NT2/D1 (cell line): ENCODE data around the gene SRGAP3.

Experiments used
- SUZ12 ChIP-seq: IDR thresholded peaks from 2 replicates; pipeline ENCODE4 v1.6.1; 2011; ENCODE audit not compliant: insufficient read length, insufficient read depth; ENCODE audit errors: extremely low read depth
- YY1 ChIP-seq: IDR thresholded peaks from 2 replicates; pipeline ENCODE4 v1.6.1; 2011; ENCODE audit not compliant: insufficient read length, insufficient read depth
- ZNF274 ChIP-seq: IDR thresholded peaks from 2 replicates; pipeline ENCODE4 v1.6.1; 2011; ENCODE audit warnings: mild to moderate bottlenecking, low read depth, low read length

GRCh38 chr3:9179826-9180763, 69.4 kb downstream of the SRGAP3 start:
- TF ChIP-seq ZNF274 (no peak), YY1 (no peak), SUZ12 (no peak)
